HG02678 (cell line): ENCODE measurements around the gene BCOR.

Experiments
- ATAC-seq: cut with Tn5 transposase; IDR thresholded peaks from one replicate; pipeline ENCODE4 v1.9.1; 2021; ENCODE audit warnings: mild to moderate bottlenecking, moderate library complexity; ENCODE audit not compliant: unreplicated experiment

BCOR gene

DNA sequence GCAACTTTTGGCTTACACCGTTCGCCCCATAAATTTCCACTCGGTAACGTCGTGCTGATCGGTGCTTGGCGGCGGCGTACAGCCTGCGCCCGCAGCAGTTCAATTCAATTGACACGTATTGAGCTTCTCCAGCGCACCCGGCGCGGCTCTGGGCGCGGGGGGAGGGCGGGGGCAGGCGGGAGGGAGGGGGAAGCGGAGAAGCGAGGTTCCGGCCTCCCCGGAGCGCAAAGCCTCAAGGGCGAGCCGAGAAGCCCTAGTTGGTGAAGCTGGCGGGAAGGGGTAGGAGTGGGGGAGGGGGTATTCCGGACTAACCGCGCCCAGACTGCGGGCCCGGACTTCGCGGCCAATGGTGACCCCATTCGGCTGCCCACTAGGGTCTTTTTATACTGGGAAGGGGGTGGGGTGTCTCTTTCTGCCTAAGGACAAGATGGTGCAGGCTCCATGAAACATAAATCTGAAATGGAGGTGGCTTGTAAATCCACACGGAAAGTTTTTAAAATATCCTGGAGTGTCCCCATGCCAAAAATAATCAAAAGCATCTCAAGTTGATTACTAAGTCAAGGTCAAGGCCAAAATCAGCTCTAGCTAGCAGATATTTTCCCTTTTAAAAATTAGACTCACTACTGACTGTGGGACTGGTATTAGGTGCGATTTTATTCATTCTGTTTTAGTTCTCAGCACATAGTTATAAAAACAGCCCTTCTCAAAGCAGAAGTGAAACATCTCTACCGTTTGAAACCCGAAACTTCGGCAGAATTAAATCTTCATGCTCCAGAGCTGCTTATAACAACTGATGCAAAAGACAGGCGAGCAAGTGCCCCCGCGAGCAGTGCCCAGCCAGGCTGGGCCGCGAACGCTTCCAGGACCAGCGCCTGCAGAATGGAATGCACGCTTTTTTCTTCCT is 1.5 kb upstream of the BCOR start:
- peak; percentile 30 for ATAC-seq

GRCh38 chrX:40098264-40099054 is 701 bp upstream of the BCOR start:
- ATAC-seq: peak; percentile 27

DNA sequence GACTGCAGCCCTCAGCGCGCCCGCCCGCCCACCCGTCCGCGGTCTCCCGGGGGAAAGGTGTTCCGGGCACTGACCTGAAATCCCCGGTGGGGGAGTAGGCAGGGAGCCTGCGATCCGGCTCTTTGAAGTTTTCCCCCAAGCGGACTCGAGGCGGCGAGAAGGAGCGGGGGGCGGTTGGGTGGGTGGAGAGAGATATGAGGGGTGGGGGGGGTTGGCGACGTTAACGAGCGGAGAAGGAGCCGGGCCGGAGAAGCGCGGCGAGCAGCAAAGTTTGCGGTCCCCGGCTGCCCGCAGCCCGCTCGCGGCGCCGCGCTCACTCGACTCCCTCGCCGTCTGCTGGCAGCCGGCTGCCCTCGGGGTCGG is 636 bp downstream of the BCOR start:
- ATAC-seq: no peak

DNA sequence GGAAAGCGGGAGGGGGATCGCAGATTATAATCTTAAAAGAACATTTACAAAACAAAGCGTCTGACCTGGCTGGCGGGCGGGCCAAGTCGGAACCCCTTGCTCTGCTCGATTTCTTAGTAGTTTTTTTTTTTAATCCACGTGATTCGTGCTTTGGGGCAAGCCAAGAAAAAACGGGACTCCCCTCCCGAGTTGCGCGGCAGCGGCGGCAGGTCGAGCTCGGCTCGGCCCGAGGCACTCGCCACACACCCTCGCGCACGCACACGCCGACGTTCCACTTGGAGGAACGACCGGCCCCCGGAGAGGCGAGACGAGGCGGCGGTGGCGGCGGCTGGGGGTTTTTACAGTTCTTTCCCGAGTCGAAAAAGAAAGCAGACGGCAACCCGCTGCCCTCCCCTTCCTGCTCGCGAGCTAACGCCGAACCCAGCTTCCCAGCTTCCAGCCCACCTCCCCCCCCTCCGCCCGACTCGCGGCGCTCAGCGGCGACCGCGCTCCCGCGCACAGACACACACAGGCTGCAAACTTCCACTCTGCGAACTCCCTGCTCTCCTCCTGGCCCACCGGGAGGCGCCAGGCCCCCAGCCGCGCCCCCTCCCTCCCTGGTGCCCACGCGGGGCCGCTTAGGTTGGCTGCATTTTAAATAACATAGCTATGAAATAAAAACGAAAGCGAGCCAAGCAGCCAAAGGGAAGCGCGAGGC is 1.2 kb downstream of the BCOR start:
- ATAC-seq: no peak

GRCh38 chrX:40095583-40096394 is 2.0 kb downstream of the BCOR start:
- ATAC-seq: no peak

GRCh38 chrX:40094900-40095582 is 2.7 kb downstream of the BCOR start:
- no peak for ATAC-seq

- no peak for ATAC-seq
Measured at GRCh38 chrX:40094041-40094899, 3.5 kb downstream of the BCOR start.

DNA sequence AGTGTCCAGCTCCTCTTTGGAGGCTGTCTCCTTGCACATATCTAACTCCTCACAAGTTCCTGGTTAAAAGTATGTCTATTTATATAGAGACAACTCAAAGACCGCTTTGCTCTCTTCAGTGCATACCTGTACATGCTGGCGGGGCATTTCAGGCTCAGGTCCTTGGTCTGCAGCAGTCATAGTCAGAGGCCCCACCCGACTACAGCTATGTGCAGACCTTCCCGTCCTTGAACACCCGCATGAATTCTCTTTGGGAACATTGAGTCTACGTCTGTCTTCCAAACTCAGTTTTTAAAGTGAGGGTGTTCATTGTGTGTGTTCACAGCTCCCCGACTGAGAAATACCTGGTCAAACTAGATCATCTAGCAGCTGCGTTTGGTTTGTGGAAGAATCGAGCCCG is 4.2 kb downstream of the BCOR start:
- ATAC-seq: no peak

DNA sequence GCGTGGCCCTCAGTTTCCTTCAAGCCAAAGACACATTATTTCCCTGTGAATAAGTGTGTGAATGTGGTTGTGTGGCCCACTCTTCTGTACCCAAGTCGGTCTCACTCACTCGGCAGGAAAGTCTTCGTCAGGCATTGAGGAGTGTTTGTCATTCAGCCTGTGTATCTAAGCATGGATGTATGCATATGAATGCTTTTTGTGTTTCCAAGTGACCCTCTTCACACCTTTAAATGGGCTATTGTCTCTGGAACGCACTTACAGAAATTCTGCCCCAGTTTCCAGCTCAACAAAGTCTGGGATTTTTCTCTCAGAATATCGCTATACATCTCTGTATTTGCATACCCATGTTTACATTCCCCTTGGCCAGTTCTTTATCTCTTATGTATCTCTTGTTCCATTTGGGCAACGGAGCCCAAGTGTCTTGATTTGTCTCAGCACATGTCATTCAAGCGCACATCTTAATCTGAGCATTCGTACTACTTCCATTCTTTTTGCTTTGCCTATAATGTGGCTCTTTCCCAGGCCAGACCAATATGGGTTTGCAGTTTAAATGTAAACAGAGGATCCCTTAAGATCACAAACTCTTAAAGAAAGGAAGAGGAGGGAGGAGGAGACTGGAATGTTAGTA is 4.8 kb downstream of the BCOR start:
- no peak for ATAC-seq

- ATAC-seq: no peak
Measured at GRCh38 chrX:40091691-40092421, 5.9 kb downstream of the BCOR start.

DNA sequence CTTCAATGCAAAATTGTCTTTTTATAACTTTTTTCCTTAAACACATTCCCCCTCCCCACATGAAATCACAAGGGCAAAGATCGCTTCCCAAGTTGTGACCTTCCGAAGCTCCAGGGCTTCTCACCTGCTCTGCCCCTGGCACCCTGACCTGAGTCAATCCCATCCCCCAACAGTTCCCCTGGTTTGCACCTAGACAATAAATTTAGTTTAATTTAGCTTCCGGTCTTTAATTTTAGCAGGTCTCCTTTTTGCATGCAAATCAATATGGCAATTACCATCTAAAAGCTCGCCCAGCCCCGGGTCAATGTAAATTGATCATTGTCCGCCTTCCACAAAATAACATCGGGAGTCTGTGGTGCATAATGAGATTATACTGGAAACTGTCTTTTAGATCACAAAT is 6.8 kb downstream of the BCOR start:
- ATAC-seq: no peak

- no peak for ATAC-seq
Measured at GRCh38 chrX:40090050-40090804, 7.5 kb downstream of the BCOR start.

DNA sequence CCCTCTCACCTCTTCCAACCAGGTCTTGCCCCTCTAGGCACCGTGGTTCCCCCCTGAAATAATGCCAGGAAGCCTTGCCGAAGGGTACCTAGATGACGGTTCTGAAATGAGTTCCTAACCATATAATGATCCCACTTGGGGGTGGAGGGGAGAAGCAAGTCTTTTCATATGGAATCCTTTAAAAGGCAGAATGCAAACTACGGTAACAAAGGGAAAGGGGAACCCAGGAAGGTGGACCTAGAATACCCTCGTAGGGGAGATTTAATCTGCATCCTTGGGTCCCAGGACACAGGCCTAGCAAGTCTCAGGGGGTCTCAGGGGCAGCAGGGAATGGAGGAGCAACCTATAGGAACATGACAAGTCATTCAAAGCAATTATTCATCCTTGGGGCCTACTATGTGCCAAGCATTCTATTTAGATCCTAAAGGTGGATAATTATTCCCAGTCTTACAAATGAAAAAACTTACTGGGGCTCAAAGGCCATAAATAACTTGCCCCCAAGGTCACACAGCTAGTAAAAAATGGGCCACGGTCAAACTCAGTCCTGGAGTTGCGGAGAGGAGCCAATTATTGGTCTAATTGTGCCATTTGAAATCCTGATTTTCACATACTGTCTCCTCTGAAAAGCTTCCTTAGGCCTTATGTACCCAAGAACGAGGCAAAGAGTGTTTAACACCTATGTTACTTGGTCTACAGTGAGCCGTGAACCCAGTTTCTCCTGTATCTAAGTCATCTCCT is 8.8 kb downstream of the BCOR start:
- no peak for ATAC-seq

GRCh38 chrX:40088299-40088625 is 9.5 kb downstream of the BCOR start:
- ATAC-seq: no peak

GRCh38 chrX:40087425-40088298 is 10.1 kb downstream of the BCOR start:
- ATAC-seq: no peak
